Omental fat pad (tissue), 4 donors: ENCODE measurements around the gene KCNJ15. TPM values are rescaled to one million over a fixed set of nuclear protein-coding genes. Genes with fewer than 3 reads are reported as not detected.

Source experiments
- ATAC-seq: fragments of 150-250 bp; one replicate; pipeline ENCODE4 v1.9.1; 2016; ENCODE audit warnings: mild to moderate bottlenecking, moderate library complexity; ENCODE audit not compliant: low FRiP score
- DNase-seq: peaks from one replicate; pipeline ENCODE4 v3.0.0-alpha.2; 2019; ENCODE audit warnings: low spot score
- total RNA-seq, 4 donors: library from RNA; depleted of rRNA; stranded (reverse); fragments of >200 nt; gene quantifications; one replicate each; pipeline ENCODE4 v1.1.0, GENCODE V29; 2016
- TF ChIP-seq, protein P1 (sequence below), 3 donors: fragments of 450-650 bp; IDR thresholded peaks; one replicate each; pipeline ENCODE4 v1.5.1; 2016 to 2017; ENCODE audit warnings: antibody characterized with exemption in 3 of 3, mild to moderate bottlenecking in 3 of 3, moderate library complexity in 2 of 3

KCNJ15 gene
- total RNA-seq, 4 donors from 2014 or later = 1.2 to 12.1 (median 2.7) TPM

DNA sequence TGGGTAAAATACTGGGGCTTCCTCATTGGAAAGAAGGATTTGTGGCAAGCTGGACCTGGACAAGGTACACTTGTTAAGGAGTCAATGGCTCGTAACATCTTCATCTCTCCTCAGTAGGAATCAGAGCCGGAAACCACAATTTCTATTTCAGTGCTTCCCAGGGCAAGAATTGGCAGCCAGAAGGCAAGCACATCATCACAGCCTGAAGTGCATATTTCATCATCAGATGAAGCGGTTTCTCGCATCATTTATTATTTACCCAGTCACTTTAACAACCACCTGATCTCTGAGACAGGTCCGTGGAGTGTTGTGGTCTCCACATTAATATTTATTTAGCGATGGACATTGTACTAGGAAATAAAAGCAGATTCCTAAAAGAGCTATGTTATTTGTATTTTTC is 55.0 kb downstream of the KCNJ15 start:
- no peak for ATAC-seq
- TF ChIP-seq, protein P1, sequence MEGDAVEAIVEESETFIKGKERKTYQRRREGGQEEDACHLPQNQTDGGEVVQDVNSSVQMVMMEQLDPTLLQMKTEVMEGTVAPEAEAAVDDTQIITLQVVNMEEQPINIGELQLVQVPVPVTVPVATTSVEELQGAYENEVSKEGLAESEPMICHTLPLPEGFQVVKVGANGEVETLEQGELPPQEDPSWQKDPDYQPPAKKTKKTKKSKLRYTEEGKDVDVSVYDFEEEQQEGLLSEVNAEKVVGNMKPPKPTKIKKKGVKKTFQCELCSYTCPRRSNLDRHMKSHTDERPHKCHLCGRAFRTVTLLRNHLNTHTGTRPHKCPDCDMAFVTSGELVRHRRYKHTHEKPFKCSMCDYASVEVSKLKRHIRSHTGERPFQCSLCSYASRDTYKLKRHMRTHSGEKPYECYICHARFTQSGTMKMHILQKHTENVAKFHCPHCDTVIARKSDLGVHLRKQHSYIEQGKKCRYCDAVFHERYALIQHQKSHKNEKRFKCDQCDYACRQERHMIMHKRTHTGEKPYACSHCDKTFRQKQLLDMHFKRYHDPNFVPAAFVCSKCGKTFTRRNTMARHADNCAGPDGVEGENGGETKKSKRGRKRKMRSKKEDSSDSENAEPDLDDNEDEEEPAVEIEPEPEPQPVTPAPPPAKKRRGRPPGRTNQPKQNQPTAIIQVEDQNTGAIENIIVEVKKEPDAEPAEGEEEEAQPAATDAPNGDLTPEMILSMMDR (IDR thresholded peaks at IDR 0.05) = no peak
- DNase-seq = no peak

DNA sequence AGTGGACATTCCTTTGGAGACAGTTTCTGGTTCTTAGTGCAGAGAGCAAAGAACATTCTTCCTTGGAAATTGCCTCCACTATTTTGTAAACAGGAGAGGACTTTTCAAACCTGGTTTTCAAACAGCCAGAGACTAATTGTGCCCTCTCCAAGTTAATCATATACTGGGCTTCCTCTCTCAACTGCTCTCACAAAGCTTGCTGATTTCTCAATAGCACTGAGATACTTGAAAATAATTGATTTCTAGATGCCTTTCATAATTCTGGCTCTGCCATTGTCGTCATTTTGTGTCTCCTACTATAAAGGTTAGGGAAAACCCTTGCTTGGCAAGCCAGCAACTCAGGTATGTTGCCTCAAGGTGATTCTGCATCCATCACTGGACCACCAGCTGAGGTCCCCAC is 56.0 kb downstream of the KCNJ15 start:
- TF ChIP-seq, protein P1 (IDR thresholded peaks at IDR 0.05) = no peak
- ATAC-seq (no peak), DNase-seq (no peak)

DNA sequence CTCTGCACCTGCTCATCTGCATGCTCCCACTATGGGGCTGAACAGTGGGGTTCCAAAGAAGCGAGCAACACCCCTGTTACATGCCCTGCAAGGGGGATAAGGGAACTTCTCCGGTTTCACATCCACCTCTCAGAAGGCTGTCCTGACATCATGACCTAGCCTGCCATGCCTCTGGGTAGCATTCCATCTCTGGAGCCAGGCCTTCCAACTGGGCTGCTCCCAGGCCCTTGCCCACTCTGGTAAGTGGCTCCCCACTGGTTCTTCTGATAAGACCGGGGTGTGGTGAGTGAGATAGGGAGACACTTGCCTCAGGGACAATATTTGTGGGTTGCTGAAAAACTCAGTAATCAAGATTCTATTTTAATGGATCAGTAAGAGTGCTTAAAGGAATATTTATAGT is 57.8 kb downstream of the KCNJ15 start:
- DNase-seq = no peak
- no peak for ATAC-seq
- TF ChIP-seq, protein P1 (IDR thresholded peaks at IDR 0.05) = no peak

DNA sequence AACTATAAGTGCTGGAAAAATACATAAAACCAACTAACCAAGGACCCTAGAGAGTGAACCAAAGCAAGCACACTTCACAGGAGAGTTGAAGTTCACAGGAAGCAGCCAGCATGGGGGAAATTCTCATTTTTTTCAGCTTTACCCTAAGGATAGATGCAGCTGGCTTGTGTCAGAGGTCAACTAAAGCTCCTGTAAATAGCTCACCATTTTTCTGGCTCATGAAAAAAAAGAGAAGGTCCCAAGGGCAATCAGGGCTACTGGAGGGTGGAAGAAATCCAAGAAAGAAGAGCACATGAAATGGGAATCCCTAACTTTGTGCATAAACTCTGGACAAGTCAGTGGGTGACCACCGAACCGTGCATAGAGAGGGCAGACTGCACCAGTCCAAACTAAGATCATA is 58.3 kb downstream of the KCNJ15 start:
- DNase-seq (no peak), ATAC-seq (no peak)
- TF ChIP-seq, protein P1 (IDR thresholded peaks at IDR 0.05) = no peak

DNA sequence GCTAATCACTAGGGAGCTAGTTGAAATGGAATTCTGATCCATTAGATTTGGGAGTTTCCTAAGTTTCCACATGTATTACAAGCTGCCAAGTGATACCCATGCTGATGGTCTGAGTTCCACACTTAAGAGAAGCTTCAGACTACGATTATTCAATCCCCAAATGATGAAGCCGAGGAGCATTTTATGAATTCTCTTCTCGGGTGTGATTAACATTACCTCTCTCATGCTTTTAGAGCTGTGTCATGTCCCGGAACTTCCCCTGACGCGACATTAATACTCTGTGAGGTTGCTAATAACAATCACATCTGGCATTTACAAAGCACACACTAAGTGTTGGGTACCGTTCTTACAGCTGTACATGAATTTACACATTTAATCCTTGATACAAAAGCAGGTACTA is 63.0 kb downstream of the KCNJ15 start:
- ATAC-seq = peak; percentile 53
- DNase-seq = no peak
- TF ChIP-seq, protein P1 (IDR thresholded peaks at IDR 0.05) = no peak

DNA sequence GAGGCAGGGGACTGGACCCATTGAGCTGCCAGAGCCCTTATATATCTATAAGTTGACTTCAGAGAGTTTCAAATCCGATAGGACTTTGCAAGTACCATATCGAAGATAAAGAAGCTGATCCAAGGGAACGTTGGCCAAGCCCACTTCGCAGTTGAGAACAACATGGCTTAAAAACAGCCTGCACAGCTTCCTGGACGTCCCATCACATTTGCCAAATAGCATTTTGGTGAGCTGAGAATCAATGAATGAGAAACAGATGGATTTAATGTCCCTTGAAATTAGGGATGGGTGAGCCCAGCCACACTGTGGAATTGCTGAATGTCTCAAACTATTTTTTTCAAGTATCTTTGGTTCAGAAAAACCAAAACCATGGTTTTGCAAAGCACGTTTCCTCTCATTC is 64.8 kb downstream of the KCNJ15 start:
- DNase-seq (no peak), ATAC-seq (no peak)
- TF ChIP-seq, protein P1 (IDR thresholded peaks at IDR 0.05) = no peak

DNA sequence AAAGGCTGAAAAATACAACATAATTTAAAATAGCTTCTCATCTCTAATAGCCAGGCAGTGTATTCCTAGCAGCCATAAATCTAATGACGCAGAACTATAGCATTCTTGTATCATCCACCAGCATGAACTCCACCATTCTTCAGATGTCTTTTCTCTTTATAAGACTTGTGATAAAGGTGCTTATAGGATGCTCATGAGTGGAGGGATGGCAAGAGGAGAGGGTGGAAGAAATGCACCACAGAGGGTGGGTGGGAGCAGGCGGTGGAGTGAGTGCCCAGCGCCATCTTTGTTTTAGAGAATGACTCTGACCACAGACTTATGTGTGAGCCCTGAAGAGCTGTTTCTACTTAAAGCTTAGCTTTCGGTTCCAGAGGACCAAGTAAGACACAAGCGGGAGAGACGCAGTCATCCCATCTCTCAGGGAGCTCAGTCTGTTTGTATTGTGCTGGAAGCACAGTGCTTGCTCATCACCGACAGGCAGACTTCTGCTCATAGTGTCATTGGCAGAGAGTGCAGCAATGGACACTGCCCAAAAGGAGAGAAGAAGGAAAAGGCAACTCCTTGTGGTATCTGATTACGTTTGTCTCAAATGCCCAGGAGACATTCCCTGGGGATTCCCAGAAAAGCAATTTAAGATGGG is 65.6 kb downstream of the KCNJ15 start:
- DNase-seq (no peak), ATAC-seq (no peak)
- TF ChIP-seq, protein P1 (IDR thresholded peaks at IDR 0.05) = no peak
